Breast epithelium (tissue), 4 donors: ENCODE data around the gene DPYD. TPM values are rescaled to one million over a fixed set of nuclear protein-coding genes. Genes with fewer than 3 reads are reported as not detected.

Experiments
- DNase-seq, 2 donors: peaks; one replicate each; pipeline ENCODE4 v3.0.0-alpha.2; 2019; ENCODE audit warnings: low spot score in 2 of 2
- H3K27ac ChIP-seq, 2 donors: fragments of 200-600 bp; sonication (generic) in 1 of 2; one replicate each; pipeline ENCODE4 v1.5.1; 2016 to 2019; ENCODE audit warnings: mild to moderate bottlenecking in 1 of 2
- H3K27me3 ChIP-seq, 2 donors: fragments of 200-600 bp; sonication (generic) in 1 of 2; one replicate each; pipeline versions ENCODE4 v1.5.1 to v1.6.0; 2017 to 2019; ENCODE audit warnings: control low read depth in 1 of 2, mild to moderate bottlenecking in 1 of 2
- H3K36me3 ChIP-seq: fragments of 200-600 bp; one replicate; pipeline ENCODE4 v1.5.1; 2019
- H3K4me1 ChIP-seq, 2 donors: fragments of 200-600 bp; sonication (generic); one replicate each; pipeline ENCODE4 v1.5.1; 2016 to 2019; ENCODE audit warnings: control low read depth in 1 of 2
- H3K4me3 ChIP-seq, 3 donors: fragments of 200-600 bp; sonication (generic); 1 replicate in 2 of 3; 2 replicates in 1 of 3; pipeline ENCODE4 v1.5.1; 2016 to 2019; ENCODE audit warnings: mild to moderate bottlenecking in 3 of 3, moderate library complexity in 2 of 3
- H3K9me3 ChIP-seq, 2 donors: fragments of 200-600 bp; sonication (generic) in 1 of 2; one replicate each; pipeline ENCODE4 v1.5.1; 2016 to 2019; ENCODE audit warnings: control low read depth in 1 of 2
- POLR2A ChIP-seq: fragments of 450-650 bp; IDR thresholded peaks from one replicate; pipeline ENCODE4 v1.6.1; 2016; ENCODE audit warnings: antibody characterized with exemption, mild to moderate bottlenecking, moderate library complexity
- POLR2AphosphoS5 ChIP-seq, 3 donors: sonication (generic); formaldehyde crosslinking; IDR thresholded peaks; one replicate each; pipeline ENCODE4 v1.6.1; 2017; ENCODE audit warnings: antibody characterized with exemption in 3 of 3
- intact Hi-C: fragments of 100-400 bp; cut with DNase I; formaldehyde crosslinking; loops from one replicate; pipeline ENCODE4 v1.15.1; 2023; ENCODE audit warnings: low total_unique reads
- total RNA-seq, 3 donors: library from RNA; depleted of rRNA; stranded (reverse); fragments of >200 nt; gene quantifications; one replicate each; pipeline ENCODE4 v1.1.0, GENCODE V29; 2016
- TF ChIP-seq, protein P1 (sequence below), 3 donors: fragments of 450-650 bp; IDR thresholded peaks; one replicate each; pipeline ENCODE4 v1.5.1; 2016 to 2017; ENCODE audit warnings: antibody characterized with exemption in 3 of 3, mild to moderate bottlenecking in 3 of 3, moderate library complexity in 3 of 3

The DPYD gene
- total RNA-seq, 3 donors from 2014 or later, result 56.4 to 95.1 (median 58.1) TPM

DNA sequence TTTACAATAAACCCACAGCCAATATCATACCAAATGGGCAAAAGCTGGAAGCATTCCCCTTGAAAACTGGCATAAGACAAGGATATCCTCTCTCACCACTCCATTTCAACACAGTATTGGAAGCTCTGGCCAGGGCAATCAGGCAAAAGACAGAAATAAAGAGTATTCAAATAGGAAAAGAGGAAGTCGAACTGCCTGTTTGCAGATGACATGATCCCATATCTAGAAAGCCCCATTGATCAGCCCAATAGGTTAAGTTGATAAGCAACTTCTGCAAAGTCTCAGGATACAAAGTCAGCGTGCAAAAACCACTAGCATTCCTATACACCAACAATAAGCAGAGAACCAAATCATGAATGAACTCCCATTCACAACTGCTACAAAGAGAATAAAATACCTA, 235.5 kb downstream of the DPYD start:
- TF ChIP-seq, protein P1, sequence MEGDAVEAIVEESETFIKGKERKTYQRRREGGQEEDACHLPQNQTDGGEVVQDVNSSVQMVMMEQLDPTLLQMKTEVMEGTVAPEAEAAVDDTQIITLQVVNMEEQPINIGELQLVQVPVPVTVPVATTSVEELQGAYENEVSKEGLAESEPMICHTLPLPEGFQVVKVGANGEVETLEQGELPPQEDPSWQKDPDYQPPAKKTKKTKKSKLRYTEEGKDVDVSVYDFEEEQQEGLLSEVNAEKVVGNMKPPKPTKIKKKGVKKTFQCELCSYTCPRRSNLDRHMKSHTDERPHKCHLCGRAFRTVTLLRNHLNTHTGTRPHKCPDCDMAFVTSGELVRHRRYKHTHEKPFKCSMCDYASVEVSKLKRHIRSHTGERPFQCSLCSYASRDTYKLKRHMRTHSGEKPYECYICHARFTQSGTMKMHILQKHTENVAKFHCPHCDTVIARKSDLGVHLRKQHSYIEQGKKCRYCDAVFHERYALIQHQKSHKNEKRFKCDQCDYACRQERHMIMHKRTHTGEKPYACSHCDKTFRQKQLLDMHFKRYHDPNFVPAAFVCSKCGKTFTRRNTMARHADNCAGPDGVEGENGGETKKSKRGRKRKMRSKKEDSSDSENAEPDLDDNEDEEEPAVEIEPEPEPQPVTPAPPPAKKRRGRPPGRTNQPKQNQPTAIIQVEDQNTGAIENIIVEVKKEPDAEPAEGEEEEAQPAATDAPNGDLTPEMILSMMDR (IDR thresholded peaks at IDR 0.05), result no peak
- TF ChIP-seq POLR2AphosphoS5 (IDR thresholded peaks at IDR 0.05) (no peak), POLR2A (no peak)
- Histone ChIP-seq H3K9me3 (no peaks in the 10 kb centered on the region), H3K27ac (no peak overlapping the region), H3K4me3 (no peak overlapping the region), H3K27me3 (no peaks in the 10 kb centered on the region), H3K36me3 (peaks cover 5% of the 10 kb centered on the region), H3K4me1 (no peaks in the 10 kb centered on the region)
- intact Hi-C loops, result no loop called here
- no peak for DNase-seq

DNA sequence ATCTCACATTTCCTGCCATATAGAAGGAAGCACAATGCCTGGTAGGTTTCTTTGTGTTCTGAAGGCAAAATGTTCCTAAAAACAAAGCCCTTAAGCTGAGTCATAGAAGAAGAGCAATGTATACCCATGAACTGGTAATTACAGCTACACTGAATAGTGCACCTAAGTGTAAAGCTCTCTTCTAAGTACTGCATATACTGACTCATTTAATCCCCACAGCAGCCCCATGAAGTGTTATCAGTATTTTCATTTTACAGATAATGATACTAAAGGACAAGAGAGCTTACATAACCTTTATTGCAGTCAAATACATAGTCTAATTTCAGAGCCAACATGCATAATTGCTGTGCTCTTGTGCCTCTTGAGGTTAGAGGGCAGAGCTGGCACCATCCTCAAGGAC, 239.9 kb downstream of the DPYD start:
- Histone ChIP-seq H3K36me3 (peaks cover 5% of the 10 kb centered on the region), H3K27ac (no peak overlapping the region), H3K4me3 (no peak overlapping the region), H3K9me3 (no peaks in the 10 kb centered on the region), H3K4me1 (no peaks in the 10 kb centered on the region), H3K27me3 (no peaks in the 10 kb centered on the region)
- intact Hi-C loops, result no loop called here
- TF ChIP-seq, protein P1 (IDR thresholded peaks at IDR 0.05), result no peak
- no peak for TF ChIP-seq POLR2A
- no peak for TF ChIP-seq POLR2AphosphoS5 (IDR thresholded peaks at IDR 0.05)
- no peak for DNase-seq

DNA sequence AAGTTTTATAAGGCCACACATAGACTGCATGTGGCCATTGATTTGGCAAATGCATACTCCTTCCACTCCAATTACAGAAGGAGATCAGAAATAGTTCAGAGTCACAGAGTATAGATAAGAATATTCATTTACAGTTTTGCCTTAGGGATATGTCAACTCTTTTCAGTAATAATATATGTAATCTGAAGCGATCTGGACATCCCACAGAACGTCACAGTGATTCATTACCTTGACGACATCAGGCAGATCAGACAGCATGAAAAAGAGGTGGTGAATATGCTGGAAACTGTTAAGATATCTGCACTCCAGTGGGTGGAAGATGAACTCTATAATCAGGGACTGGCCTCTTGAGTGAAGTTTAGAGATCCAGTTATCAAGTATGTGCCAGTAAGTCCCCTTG, 240.4 kb downstream of the DPYD start:
- no peaks in the 10 kb centered on the region for H3K9me3 ChIP-seq
- peaks cover 5% of the 10 kb centered on the region for H3K36me3 ChIP-seq
- no peak overlapping the region for H3K4me3 ChIP-seq
- no peak overlapping the region for H3K27ac ChIP-seq
- H3K4me1 ChIP-seq, result no peaks in the 10 kb centered on the region
- no peaks in the 10 kb centered on the region for H3K27me3 ChIP-seq
- no peak for DNase-seq
- intact Hi-C loops, result no loop called here
- TF ChIP-seq, protein P1 (IDR thresholded peaks at IDR 0.05), result no peak
- TF ChIP-seq POLR2AphosphoS5 (IDR thresholded peaks at IDR 0.05), result no peak
- TF ChIP-seq POLR2A, result no peak

DNA sequence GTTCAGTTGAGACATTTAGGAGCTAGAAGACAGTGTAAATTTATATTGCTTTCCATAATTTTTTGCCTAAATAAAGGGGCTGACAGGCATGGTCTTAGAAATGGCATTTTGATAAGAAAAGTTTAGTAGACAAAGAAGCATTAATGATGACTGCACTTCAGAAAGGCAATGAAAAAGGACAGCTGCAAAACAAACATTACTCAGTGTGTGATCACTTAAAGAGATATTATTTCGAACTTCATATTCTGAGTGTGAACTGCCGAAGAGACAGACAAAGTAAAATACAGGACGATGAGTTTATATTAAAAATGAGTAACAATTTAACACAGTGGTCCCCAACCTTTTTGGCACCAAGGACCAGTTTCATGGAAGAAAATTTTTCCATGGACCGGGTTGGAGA, 243.1 kb downstream of the DPYD start:
- Histone ChIP-seq H3K27ac (no peak overlapping the region), H3K9me3 (no peaks in the 10 kb centered on the region), H3K27me3 (no peaks in the 10 kb centered on the region), H3K36me3 (peaks cover 5% of the 10 kb centered on the region), H3K4me3 (no peak overlapping the region), H3K4me1 (no peaks in the 10 kb centered on the region)
- TF ChIP-seq, protein P1 (IDR thresholded peaks at IDR 0.05), result no peak
- TF ChIP-seq POLR2AphosphoS5 (IDR thresholded peaks at IDR 0.05), result no peak
- TF ChIP-seq POLR2A, result no peak
- intact Hi-C loops, result no loop called here
- DNase-seq, result no peak

DNA sequence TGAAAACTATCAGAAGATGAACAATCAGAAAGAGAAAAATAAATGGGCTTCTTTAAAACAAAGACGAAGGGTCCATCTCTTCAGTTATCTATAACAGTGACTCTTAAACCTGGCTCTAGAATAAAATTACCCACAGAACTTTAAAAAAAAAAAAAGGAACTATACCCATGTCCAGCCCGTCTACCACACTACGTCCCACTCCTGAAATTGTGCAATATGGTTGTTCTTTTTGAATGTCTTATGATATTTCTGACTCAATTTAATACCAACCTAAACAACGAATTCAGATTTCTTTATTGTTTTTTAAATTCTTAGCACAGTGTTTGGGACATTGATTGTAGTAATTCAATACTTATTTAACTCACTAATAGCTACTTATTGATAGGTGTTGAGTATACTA, 246.3 kb downstream of the DPYD start:
- Histone ChIP-seq H3K4me1 (no peaks in the 10 kb centered on the region), H3K36me3 (no peaks in the 10 kb centered on the region), H3K27ac (no peak overlapping the region), H3K4me3 (no peak overlapping the region), H3K27me3 (no peaks in the 10 kb centered on the region), H3K9me3 (peaks cover 5 to 6% of the 10 kb centered on the region in 2 donors)
- no peak for TF ChIP-seq POLR2A
- TF ChIP-seq, protein P1 (IDR thresholded peaks at IDR 0.05), result no peak
- TF ChIP-seq POLR2AphosphoS5 (IDR thresholded peaks at IDR 0.05), result no peak
- intact Hi-C loops, result no loop called here
- no peak for DNase-seq
